Activated CD8-positive, alpha-beta memory T cell treated with anti-CD3 and anti-CD28 coated beads for 36 hours (primary cell): ENCODE data around the gene POLR3F. TPM values are rescaled to one million over a fixed set of nuclear protein-coding genes. Genes with fewer than 3 reads are reported as not detected.

Source experiments
- CTCF ChIA-PET: fragments of 350-600 bp; sonication (Branson Sonifier 250); formaldehyde crosslinking; loops from one replicate; lab custom pipeline; 2021; ENCODE audit warnings: antibody characterized with exemption; lab: Charles Lee
- POLR2A ChIA-PET: fragments of 350-600 bp; sonication (Branson Sonifier 250); formaldehyde crosslinking; loops from one replicate; lab custom pipeline; 2021; ENCODE audit warnings: antibody characterized with exemption; lab: Charles Lee
- total RNA-seq, 2 experiments: library from RNA; stranded (reverse); gene quantifications; one replicate each; pipeline ENCODE4 v1.2.3, GENCODE V29; 2021

The POLR3F gene, protein sequence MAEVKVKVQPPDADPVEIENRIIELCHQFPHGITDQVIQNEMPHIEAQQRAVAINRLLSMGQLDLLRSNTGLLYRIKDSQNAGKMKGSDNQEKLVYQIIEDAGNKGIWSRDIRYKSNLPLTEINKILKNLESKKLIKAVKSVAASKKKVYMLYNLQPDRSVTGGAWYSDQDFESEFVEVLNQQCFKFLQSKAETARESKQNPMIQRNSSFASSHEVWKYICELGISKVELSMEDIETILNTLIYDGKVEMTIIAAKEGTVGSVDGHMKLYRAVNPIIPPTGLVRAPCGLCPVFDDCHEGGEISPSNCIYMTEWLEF
- 10 to 100 TPM; 16.0 to 16.6 TPM for total RNA-seq

DNA sequence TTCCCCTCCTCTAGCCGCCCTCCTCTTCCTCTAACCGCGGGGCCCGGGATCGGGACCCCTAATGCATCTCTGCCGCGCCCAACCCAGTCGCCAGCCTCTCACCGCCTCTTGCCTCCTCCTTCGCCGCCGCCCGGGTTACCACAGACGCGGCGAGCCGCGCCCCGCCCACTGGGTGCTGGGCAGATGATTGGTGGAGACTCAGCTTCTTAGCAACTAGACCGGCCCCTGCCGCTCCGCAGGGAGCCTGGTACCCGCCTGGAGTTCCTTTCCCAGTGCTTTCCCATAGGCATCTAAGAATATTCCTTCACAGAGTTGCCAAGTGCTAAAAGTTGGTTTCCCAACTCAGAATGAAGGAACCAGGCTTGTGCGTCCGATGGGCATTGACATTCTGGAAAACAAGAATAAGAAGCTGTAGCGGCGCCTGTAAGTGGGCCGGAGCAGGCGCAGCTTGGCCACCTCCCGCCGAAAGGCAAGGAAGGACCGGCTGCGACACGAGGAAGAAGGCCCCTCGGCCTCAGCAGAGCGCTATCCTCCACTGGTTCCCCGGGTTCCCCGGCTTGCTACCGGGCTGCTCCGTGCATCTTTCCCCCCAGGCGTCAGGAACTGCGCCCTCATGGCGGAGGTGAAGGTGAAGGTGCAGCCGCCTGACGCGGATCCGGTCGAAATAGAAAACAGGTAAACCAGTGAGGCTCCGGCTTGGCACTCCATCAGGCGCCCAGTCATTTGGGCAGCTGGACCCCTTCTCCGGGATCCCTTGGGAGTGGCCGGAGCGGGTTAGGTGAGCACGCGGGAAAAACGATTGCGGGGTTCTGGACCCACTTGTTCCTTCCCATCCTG lies at the start of gene POLR3F, which contains the start of gene DZANK1:
Gene POLR3F (plus strand): TSS at position 497 of the 837 bp plus-strand sequence. CDS start 117 bp downstream, at position 614.
Gene DZANK1 (minus strand): TSS at position 137 of the 837 bp plus-strand sequence. CDS start 1,672 bp downstream, outside the sequence.
- POLR2A ChIA-PET: interaction anchor here (0.7 to 1.8 kb wide), 3 partner anchors 30 to 499 kb away, joined by 3 to 7 read pairs (median 6); partner anchors contain the start of genes RBBP9, SEC23B and SNX5
- CTCF ChIA-PET: interaction anchor here (0.9 to 2.0 kb wide), 3 partner anchors 13 to 40 kb away, joined by 3 to 15 read pairs (median 3); partner anchors contain the start of gene SEC23B

DNA sequence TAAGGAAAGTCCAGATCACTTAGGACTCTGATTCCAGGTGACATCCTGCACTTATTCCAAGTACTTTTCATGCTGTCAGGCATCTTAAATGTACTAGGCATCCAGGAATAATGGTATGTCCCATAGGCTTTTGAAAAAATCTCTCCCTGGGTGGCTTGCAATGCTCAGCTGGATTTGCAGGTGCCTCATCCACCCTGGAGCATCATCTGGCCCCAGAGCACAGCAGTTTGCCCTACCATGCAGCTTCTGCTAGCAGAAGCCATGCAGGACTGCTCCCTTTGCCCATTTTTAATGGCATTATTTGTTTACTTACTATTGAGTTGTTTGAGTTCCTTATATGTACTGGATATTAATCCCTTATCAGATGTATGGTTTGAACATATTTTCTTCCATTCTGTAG lies 45.6 kb upstream of the POLR3F start:
- ChIA-PET CTCF (no interaction called here), POLR2A (no interaction called here)

DNA sequence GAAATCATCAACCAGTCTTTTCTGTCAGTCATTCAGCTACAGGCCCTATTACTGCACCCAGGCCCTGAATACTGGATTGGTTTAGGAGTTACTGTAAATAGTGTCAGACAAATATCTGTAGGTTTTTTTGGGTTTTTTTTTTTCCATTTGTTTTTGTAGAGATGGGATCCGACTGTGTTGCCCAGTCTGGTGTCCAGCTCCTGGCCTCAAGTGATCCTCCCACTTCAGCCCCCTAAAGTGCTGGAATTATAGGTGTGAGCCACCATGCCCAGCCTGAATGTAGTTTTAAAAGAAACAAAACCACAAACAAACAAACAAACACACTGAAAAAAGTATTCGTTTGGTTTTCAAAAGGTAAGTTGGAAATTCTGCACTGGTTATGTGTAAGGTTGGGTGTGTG lies 40.0 kb upstream of the POLR3F start:
- POLR2A ChIA-PET: no interaction called here
- CTCF ChIA-PET: interaction anchor here (0.6 kb wide), 1 partner anchor 9 kb away, joined by 6 read pairs; no protein-coding TSS in a partner anchor

DNA sequence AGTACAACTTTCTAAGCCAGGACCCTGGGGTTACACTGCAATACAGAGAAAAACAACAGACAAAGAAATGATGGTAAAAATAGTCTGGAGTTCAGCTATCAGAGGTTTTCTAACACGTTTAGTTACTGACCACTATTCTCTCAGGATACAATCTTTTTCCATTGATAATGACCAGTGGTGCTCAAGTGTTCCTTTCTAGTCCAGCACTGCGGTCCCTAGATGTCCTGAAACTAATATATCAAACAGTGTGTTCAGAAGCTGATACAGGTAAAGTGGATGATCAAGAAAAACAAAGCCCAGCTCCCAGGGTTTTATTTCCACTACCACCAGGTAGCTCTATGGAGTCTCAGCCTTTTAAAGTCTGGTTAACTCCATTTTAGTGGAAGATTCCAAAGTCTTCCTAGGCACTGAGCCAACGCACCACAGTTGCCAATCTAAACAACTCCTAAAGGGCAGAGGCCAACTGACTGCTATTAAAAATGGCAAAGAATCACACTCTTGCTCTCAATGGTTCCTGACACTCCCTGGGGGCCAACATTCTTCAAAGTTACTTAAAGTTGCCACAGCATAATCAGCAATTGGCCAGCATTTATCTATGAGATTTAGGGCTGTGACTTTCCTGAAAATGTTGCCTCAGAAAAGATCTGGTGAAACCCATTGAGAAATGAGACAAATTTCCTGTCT lies 38.6 kb upstream of the POLR3F start:
- ChIA-PET CTCF (no interaction called here), POLR2A (no interaction called here)

DNA sequence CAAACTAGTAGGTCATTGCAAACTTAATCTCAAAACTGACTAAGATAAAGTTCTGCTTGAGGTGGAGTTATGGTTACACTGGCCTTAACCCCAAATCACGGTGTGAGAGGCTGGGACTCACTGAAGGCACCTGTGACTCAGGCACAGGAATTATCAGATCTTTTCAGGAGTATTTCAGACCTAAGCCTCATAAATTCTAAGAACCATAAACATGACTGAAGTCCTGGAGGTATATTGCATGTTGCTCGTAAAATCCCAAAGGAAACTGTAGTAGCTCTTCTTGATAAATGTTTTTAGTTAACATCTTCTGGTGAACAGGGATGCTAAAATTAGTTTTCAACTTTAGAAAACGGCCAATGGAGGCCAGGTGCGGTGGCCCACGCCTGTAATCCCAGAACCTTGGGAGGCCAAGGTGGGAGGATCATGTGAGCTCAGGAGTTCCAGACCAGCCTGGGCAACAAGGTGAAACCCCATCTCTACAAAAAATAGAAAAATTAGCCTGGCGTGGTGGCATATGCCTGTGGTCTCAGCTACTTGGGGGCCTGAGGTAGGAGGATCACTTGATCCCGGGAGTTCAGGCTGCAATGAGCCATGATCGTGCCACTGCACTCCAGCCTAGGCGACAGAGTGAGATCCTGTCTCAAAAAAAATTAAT lies 36.9 kb upstream of the POLR3F start:
- ChIA-PET POLR2A (no interaction called here), CTCF (no interaction called here)

DNA sequence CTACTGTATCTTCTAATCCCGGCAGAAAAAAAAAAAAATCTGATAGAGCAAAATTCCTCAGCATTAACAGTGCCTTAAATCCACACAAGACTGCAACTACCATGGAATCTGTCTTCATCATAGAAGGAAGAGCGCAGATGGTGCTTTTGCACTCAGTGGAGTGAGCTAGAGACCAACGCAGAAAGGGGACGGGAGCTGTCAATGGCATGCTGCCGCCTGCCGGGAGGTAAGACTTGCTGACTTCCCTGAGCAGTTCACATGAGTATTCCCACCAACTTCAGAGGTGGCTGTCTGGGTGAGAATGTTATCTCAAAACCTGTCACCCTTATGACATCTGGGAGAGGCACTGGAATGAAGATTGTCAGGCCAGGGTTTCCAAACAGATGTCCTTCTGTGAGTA lies 36.0 kb upstream of the POLR3F start:
- POLR2A ChIA-PET: no interaction called here
- CTCF ChIA-PET: no interaction called here

GRCh38 chr20:18436847-18437246 lies 30.3 kb upstream of the POLR3F start:
- ChIA-PET CTCF (interaction anchor here (0.7 kb wide), 1 partner anchor 10 kb away, joined by 6 read pairs; no protein-coding TSS in a partner anchor), POLR2A (no interaction called here)

- ChIA-PET POLR2A (no interaction called here), CTCF (no interaction called here)
Measured at GRCh38 chr20:18440403-18440802, 26.8 kb upstream of the POLR3F start.

- POLR2A ChIA-PET: no interaction called here
- CTCF ChIA-PET: no interaction called here
Measured at GRCh38 chr20:18443886-18444285, 23.3 kb upstream of the POLR3F start.

DNA sequence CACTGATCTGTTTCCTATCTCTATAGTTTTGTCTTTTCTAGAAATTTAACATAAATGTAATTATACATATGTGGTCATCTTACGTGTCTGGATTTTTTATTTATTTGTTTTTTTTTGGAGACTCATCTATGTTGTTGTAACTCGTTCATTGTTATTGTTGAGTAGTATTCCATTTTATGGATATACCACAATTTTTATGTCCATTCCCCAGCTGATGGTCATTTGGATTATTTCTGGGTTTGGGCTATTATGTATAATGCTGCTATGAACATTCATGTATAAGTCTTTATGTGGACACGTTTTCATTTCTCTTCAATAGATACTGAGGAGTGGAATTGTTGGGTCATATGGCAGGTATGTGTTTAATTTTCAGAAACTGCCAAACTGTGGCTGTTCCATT lies 10.6 kb upstream of the POLR3F start:
- ChIA-PET POLR2A (no interaction called here), CTCF (interaction anchor here (0.7 kb wide), 1 partner anchor 59 kb away, joined by 3 read pairs; no protein-coding TSS in a partner anchor)

DNA sequence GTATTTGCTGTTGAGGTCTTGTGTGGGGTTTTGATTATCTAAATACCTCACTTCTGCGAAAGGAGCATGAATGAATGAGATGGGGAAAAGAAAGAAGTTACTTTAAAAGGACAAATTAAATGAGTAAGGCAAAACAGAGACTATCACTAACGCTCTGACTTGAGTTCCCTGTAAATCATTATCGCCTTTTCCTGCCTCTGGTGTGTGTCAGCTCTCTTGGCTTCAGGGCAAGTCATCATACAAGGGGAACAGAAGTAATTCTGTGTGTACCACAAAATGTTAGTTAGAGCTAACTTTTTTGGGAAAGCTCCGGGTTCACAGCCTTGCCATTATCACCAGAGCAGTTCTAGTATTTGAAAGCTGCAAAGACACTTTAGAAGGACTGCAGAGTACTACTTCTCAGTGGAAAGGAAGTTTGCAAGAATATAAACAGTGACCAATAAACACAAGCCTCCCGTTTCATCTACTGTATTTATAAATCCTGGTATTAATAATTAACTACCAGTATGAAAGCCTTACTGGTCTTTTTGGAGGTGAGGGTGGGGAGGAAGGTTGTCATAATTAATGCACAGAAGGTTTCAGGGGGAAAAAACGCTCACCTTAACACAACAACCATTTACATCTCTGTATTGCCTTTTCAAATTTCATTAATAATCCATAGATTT lies 1.5 kb upstream of the POLR3F start:
- CTCF ChIA-PET: no interaction called here

DNA sequence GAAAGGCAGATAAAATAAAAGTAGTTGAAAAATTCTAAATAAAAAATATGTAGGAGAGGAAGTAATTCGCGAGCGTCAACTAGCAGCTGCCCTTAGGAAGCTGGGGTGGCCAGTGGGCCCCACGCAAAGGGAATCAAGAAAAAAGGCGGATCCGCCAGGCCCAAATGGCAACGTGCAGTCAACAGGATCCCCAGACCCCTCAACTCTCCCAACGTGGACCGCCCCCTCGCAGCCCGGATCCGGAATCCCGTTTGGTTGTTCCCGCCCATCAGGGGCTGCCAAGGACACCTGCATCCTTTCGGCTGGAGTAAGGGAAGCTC lies 656 bp upstream of the POLR3F start:
- ChIA-PET POLR2A (interaction anchor here (0.7 to 1.8 kb wide), 3 partner anchors 31 to 498 kb away, joined by 3 to 7 read pairs (median 6); partner anchors contain the start of genes RBBP9, SEC23B and SNX5), CTCF (interaction anchor here (2.0 kb wide), 1 partner anchor 41 kb away, joined by 15 read pairs; the partner anchor contains the start of gene SEC23B)

More for the DNA sequence above, 1.5 kb upstream of the POLR3F start:
- POLR2A ChIA-PET: no interaction called here

DNA sequence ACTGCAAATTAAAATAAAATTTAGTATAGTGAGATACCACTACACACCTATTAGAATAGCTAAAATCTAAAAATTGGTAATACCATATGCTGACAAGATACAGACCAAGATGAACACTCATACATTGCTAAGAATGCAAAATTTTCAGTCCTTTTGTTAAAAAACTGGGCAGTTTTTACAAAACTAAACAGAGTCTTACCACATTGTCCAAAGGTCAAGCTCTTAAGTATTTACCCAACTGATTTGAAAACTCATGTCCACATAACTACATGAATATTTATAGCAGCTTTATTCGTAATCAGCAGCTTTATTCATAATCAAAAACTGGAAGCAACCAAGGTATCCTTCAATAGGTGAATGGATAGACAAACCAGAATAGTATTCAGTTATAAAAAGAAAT lies 10.0 kb downstream of the POLR3F start:
- POLR2A ChIA-PET: no interaction called here

GRCh38 chr20:18477821-18478220 lies 10.6 kb downstream of the POLR3F start:
- ChIA-PET POLR2A (interaction anchor here (0.7 kb wide), 1 partner anchor 214 kb away, joined by 5 read pairs; no protein-coding TSS in a partner anchor), CTCF (interaction anchor here (0.6 to 0.7 kb wide), 2 partner anchors 21 to 113 kb away, joined by 3 to 4 read pairs; no protein-coding TSS in a partner anchor)

More for the DNA sequence above, 10.0 kb downstream of the POLR3F start:
- CTCF ChIA-PET: no interaction called here

DNA sequence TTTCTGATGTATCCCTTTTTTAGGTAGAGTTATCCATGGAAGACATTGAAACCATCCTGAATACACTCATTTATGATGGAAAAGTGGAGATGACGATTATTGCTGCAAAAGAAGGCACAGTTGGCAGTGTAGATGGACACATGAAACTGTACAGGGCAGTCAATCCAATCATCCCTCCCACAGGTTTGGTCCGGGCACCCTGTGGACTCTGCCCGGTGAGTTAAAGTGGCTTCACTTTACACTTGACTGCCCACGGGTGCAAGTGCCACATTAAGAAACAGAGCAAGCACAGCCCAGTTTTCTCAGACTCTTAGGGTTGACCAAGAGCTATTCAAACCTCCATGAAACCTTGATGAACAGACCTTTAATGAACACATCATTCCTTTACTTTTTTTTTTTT lies 14.4 kb downstream of the POLR3F start:
- ChIA-PET POLR2A (no interaction called here), CTCF (no interaction called here)

- ChIA-PET POLR2A (no interaction called here), CTCF (no interaction called here)
Measured at GRCh38 chr20:18488301-18488700, 21.1 kb downstream of the POLR3F start.

GRCh38 chr20:18496042-18496441 lies 28.9 kb downstream of the POLR3F start:
- ChIA-PET CTCF (interaction anchor here (3.4 kb wide), 1 partner anchor 11 kb away, joined by 8 read pairs; the partner anchor contains the start of gene SEC23B), POLR2A (interaction anchor here (0.9 to 2.1 kb wide), 3 partner anchors 10 to 29 kb away, joined by 3 to 20 read pairs (median 7); partner anchors contain the start of genes DZANK1, POLR3F and SEC23B)
